GM20000 (cell line): Measurements from ENCODE around the gene GHRH.

Source experiments
- DNase-seq: peaks from one replicate; pipeline ENCODE4 v3.0.0; 2012; ENCODE audit warnings: low spot score
- CTCF ChIP-seq: IDR thresholded peaks from 2 replicates; pipeline ENCODE4 v1.5.1; 2012; ENCODE audit warnings: mild to moderate bottlenecking, control low read depth; ENCODE audit errors: extremely low read depth, missing control alignments

The GHRH gene

GRCh38 chr20:37251825-37252477 is 9.7 kb downstream of the GHRH start:
- DNase-seq: no peak
- TF ChIP-seq CTCF: no peak

GRCh38 chr20:37249304-37249703 is 12.3 kb downstream of the GHRH start:
- no peak for DNase-seq
- TF ChIP-seq CTCF: no peak

DNA sequence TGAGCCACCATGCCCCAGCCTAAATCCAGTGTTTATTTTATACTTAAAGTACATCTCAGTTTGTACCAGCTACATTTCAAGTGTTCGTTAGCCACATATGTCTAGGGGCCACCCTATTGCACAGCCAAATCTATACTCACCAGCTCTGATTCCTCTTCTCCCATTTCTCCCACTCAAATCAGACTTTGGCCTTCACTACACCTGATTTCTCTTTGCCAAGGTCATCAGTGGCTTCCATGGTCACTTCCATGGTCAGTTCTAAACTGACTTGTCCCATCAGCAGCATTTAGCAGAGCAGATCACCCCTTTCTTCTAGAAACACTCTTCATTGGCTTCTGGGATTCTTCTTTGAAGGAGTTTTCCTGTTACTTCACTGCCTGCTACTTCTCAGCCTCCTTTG is 14.1 kb downstream of the GHRH start:
- TF ChIP-seq CTCF: no peak
- DNase-seq: no peak

- DNase-seq: no peak
- TF ChIP-seq CTCF: no peak
Measured at GRCh38 chr20:37246736-37247135, 14.9 kb downstream of the GHRH start.

DNA sequence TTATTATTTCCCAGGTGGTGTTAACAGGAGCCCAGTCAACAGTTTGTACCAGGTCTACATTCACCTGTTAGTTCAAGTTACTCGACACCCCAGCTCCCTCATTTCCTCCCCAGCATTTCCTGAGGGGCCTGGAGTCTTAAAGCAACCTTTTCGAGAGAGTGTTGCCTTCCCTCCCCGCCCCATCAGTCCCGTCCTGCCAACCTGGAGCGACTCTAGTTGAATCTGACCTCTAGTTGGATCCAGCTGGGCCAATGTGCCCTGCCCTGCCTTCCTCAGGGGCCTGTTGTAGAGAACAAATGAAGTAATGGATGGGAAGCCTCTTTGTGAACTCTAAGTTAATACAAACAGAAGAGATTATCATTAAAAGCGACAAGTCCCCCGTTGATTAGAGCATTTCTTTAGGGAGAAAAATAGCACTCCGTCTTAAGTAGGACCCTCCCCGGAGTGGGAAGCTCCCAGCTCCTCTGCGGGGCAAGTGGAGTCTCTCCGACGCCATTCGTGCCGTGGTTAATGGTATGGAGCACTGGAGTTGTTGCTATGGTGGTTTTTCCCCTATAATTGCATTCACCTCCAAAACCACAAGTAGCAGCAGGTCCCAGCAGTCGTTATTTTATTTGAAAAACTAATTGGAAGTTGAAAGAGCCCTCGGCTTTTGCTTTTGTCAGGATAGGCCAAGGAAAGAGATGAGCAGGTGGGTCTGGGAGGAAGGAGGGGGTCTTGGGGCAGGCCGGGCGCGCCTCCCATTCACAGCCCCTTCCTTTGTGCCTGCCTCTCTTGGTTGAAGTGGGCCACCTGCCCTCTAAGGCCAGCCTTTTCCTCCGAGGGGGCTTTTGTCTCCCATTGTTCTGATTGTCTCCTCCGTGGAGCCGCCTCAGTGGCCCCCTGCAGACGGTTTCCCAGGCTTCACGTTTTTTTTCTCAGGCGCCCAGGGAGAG is 16.1 kb downstream of the GHRH start:
- no peak for TF ChIP-seq CTCF
- DNase-seq: no peak

GRCh38 chr20:37244572-37244957 is 17.0 kb downstream of the GHRH start:
- no peak for DNase-seq
- no peak for TF ChIP-seq CTCF

GRCh38 chr20:37243937-37244571 is 17.6 kb downstream of the GHRH start:
- no peak for DNase-seq
- no peak for TF ChIP-seq CTCF
